PC-3 (cell line): ENCODE measurements around the gene GRB7. TPM values are rescaled to one million over a fixed set of nuclear protein-coding genes. Genes with fewer than 3 reads are reported as not detected.
"Not testable (repeated sequence)": the region's sequence is repeated elsewhere in the genome, so short reads cannot be mapped to it uniquely, and the experiment has no call there.

Experiments
- ATAC-seq: fragments of 200-7000 bp; cut with Tn5 transposase; 2 replicates; pipeline ENCODE4 v1.9.1; 2020; ENCODE audit warnings: mild to moderate bottlenecking, moderate library complexity
- BruUV-seq: library from RNA; stranded (reverse); fragments of 400-500 nt; replicated peaks from 2 replicates; lab custom pipeline; 2021; lab: Mats Ljungman, UMichigan
- CTCF ChIA-PET: fragments of 300-600 bp; sonication (Branson Sonifier 250); formaldehyde crosslinking; loops from one replicate; lab custom pipeline; 2022; ENCODE audit warnings: antibody characterized with exemption; lab: Charles Lee
- POLR2A ChIA-PET: fragments of 300-600 bp; sonication (Branson Sonifier 250); formaldehyde crosslinking; loops from one replicate; lab custom pipeline; 2022; ENCODE audit warnings: antibody characterized with exemption; ENCODE audit not compliant: unreplicated experiment; lab: Charles Lee
- DNase-seq: peaks from one replicate; pipeline ENCODE4 v3.0.0-alpha.2; 2015
- H2AFZ ChIP-seq: fragments of 300-600 bp; sonication (generic); 2 replicates; pipeline ENCODE4 v1.6.0; 2016; ENCODE audit warnings: antibody characterized with exemption, low read length
- H3F3A ChIP-seq: fragments of 300-600 bp; sonication (generic); one replicate; pipeline ENCODE4 v1.6.0; 2017; ENCODE audit warnings: antibody characterized with exemption, low read length, control low read depth, mild to moderate bottlenecking; ENCODE audit not compliant: unreplicated experiment
- H3K27ac ChIP-seq: fragments of 300-600 bp; sonication (generic); 2 replicates; pipeline ENCODE4 v1.5.1; 2016; ENCODE audit warnings: mild to moderate bottlenecking, low read length
- H3K27me3 ChIP-seq: fragments of 300-600 bp; sonication (generic); 2 replicates; pipeline ENCODE4 v1.6.1; 2016; ENCODE audit warnings: low read length, mixed read lengths
- H3K36me3 ChIP-seq: fragments of 300-600 bp; sonication (generic); 2 replicates; pipeline ENCODE4 v1.6.1; 2016; ENCODE audit warnings: low read depth, mixed run types, low read length, mixed read lengths
- H3K4me1 ChIP-seq: fragments of 300-600 bp; sonication (generic); 2 replicates; pipeline ENCODE4 v1.5.1; 2016; ENCODE audit warnings: low read length; ENCODE audit not compliant: insufficient read depth
- H3K4me2 ChIP-seq: fragments of 300-600 bp; sonication (generic); 2 replicates; pipeline ENCODE4 v1.6.0; 2016; ENCODE audit warnings: low read length
- H3K4me3 ChIP-seq: fragments of 300-600 bp; sonication (generic); 2 replicates; pipeline ENCODE4 v1.5.1; 2016; ENCODE audit warnings: mild to moderate bottlenecking, low read length, mixed read lengths
- H3K79me2 ChIP-seq: fragments of 300-600 bp; sonication (generic); 2 replicates; pipeline ENCODE4 v1.6.1; 2017; ENCODE audit warnings: low read length, mixed read lengths
- H3K9ac ChIP-seq: fragments of 300-600 bp; sonication (generic); 2 replicates; pipeline ENCODE4 v1.6.0; 2016; ENCODE audit warnings: mild to moderate bottlenecking, low read length
- H3K9me2 ChIP-seq: fragments of 300-600 bp; sonication (generic); replicated peaks from 2 replicates; pipeline ENCODE4 v1.6.1; 2016; ENCODE audit warnings: mixed run types, low read length, mixed read lengths
- H3K9me3 ChIP-seq: fragments of 300-600 bp; sonication (generic); 2 replicates; pipeline ENCODE4 v1.6.1; 2016; ENCODE audit warnings: low read length, mixed read lengths
- H4K20me1 ChIP-seq: fragments of 300-600 bp; sonication (generic); 2 replicates; pipeline ENCODE4 v1.6.1; 2016; ENCODE audit warnings: low read length, mixed read lengths
- CTCF ChIP-seq: fragments of 300-600 bp; sonication (generic); conservative IDR thresholded peaks from 2 replicates; pipeline ENCODE4 v1.5.1; 2017; ENCODE audit warnings: antibody characterized with exemption, low read depth, mild to moderate bottlenecking, low read length
- EZH2 ChIP-seq: fragments of 300-600 bp; sonication (generic); IDR thresholded peaks from one replicate; pipeline ENCODE4 v1.6.1; 2017; ENCODE audit warnings: antibody characterized with exemption, mild to moderate bottlenecking, low read length; ENCODE audit not compliant: unreplicated experiment
- EZH2phosphoT487 ChIP-seq: fragments of 300-600 bp; sonication (generic); IDR thresholded peaks from 2 replicates; pipeline ENCODE4 v1.6.1; 2018; ENCODE audit warnings: mild to moderate bottlenecking, antibody characterized with exemption, low read length, borderline replicate concordance
- intact Hi-C: fragments of 100-400 bp; cut with micrococcal nuclease; formaldehyde crosslinking; loops from 2 replicates; pipeline ENCODE4 v1.9.0; 2023
- total RNA-seq: library from RNA; depleted of rRNA; stranded (reverse); fragments of >200 nt; gene quantifications from 2 replicates; pipeline ENCODE4 v1.2.3, GENCODE V29; 2014

Gene GRB7
- total RNA-seq, 1 experiment from 2014 or later: 31.3 TPM

- H4K20me1 ChIP-seq: no peaks in the 10 kb centered on the region
- ATAC-seq (no peak), DNase-seq (no peak)
- no peaks in the 10 kb centered on the region for H3K9me2 ChIP-seq
- ChIA-PET POLR2A (no interaction called here), CTCF (no interaction called here)
- peaks cover 10% of the 10 kb centered on the region for H3K4me1 ChIP-seq
- H3K4me3 ChIP-seq: no peak overlapping the region
- no peak overlapping the region for H3K27ac ChIP-seq
- no peak for TF ChIP-seq EZH2phosphoT487
- no peak for TF ChIP-seq CTCF
- no peak overlapping the region for H3K9ac ChIP-seq
- no peaks in the 10 kb centered on the region for H3K27me3 ChIP-seq
- no peak overlapping the region for H2AFZ ChIP-seq
- intact Hi-C loops: no loop called here
- H3K4me2 ChIP-seq: no peak overlapping the region
- H3F3A ChIP-seq: no peaks in the 10 kb centered on the region
- H3K36me3 ChIP-seq: no peaks in the 10 kb centered on the region
- H3K9me3 ChIP-seq: no peaks in the 10 kb centered on the region
- peaks cover 24% of the 10 kb centered on the region for H3K79me2 ChIP-seq
- no TSS peak for BruUV-seq
These were observed 41.0 kb upstream of the GRB7 start for GRCh38 chr17:39696731-39697130.

- Histone ChIP-seq H3K4me2 (no peak overlapping the region), H3K79me2 (peaks cover 37% of the 10 kb centered on the region), H3K9ac (no peak overlapping the region), H2AFZ (no peak overlapping the region), H3K36me3 (no peaks in the 10 kb centered on the region), H3K4me1 (peaks cover 23% of the 10 kb centered on the region), H3K9me2 (no peaks in the 10 kb centered on the region), H4K20me1 (no peaks in the 10 kb centered on the region), H3K27ac (no peak overlapping the region), H3K4me3 (no peak overlapping the region), H3K27me3 (no peaks in the 10 kb centered on the region), H3F3A (no peaks in the 10 kb centered on the region), H3K9me3 (no peaks in the 10 kb centered on the region)
- no TSS peak for BruUV-seq
- DNase-seq (no peak), ATAC-seq (no peak)
- intact Hi-C loops: no loop called here
- POLR2A ChIA-PET: no interaction called here
- CTCF ChIA-PET: no interaction called here
- no peak for TF ChIP-seq EZH2
- no peak for TF ChIP-seq CTCF
- no peak for TF ChIP-seq EZH2phosphoT487
These were observed 39.8 kb upstream of the GRB7 start for GRCh38 chr17:39697961-39698360.

- Histone ChIP-seq H3K9ac (peak overlapping the region; percentile 82), H3K4me1 (peaks cover 34% of the 10 kb centered on the region), H3K4me2 (peak overlapping the region; percentile 84), H3K79me2 (peaks cover 46% of the 10 kb centered on the region), H3K4me3 (peak overlapping the region; percentile 88), H2AFZ (peak overlapping the region; percentile 57)
- H3K27me3 ChIP-seq, H3K27ac ChIP-seq, H4K20me1 ChIP-seq, H3K9me3 ChIP-seq, H3F3A ChIP-seq, H3K9me2 ChIP-seq, DNase-seq, ATAC-seq, intact Hi-C loops, H3K36me3 ChIP-seq, POLR2A ChIA-PET: not testable (repeated sequence)
- BruUV-seq: TSS peak; percentile 69
- CTCF ChIA-PET: interaction anchor here (1.4 kb wide), 1 partner anchor 34 kb away, joined by 3 read pairs; the partner anchor contains the start of gene TCAP
These were observed 38.5 kb upstream of the GRB7 start for GRCh38 chr17:39699157-39699817.
